HepG2 (cell line): ENCODE measurements around the gene PCBP1. TPM values are rescaled to one million over a fixed set of nuclear protein-coding genes. Genes with fewer than 3 reads are reported as not detected.

ENCODE experiments used
- EP300 ChIP-seq, 3 experiments: sonication (generic) in 1 of 3; formaldehyde crosslinking in 1 of 3; IDR thresholded peaks; 2 replicates each; pipeline versions ENCODE4 v1.5.1 to v1.6.1; 2011 to 2020; ENCODE audit warnings: low read depth in 2 of 3, low read length in 2 of 3, borderline replicate concordance in 1 of 3, improper control_type of control experiment in 1 of 3, mild to moderate bottlenecking in 1 of 3, missing genetic modification reagents in 1 of 3, moderate library complexity in 1 of 3
- ETV5 ChIP-seq: IDR thresholded peaks from 2 replicates; pipeline ENCODE4 v1.6.1; 2018; ENCODE audit warnings: missing biosample characterization, missing genetic modification reagents, inconsistent platforms, borderline replicate concordance
- FOSL1 ChIP-seq: sonication (generic); formaldehyde crosslinking; IDR thresholded peaks from 2 replicates; pipeline ENCODE4 v1.9.0; 2021; ENCODE audit warnings: missing genetic modification reagents, borderline replicate concordance
- HNRNPK ChIP-seq: fragments of 200-400 bp; formaldehyde crosslinking; IDR thresholded peaks from 2 replicates; pipeline ENCODE4 v1.6.1; 2018; ENCODE audit warnings: low read length, low read depth, moderate library complexity, mild to moderate bottlenecking; ENCODE audit not compliant: poor library complexity, severe bottlenecking
- HOXD1 ChIP-seq: sonication (generic); formaldehyde crosslinking; IDR thresholded peaks from 2 replicates; pipeline ENCODE4 v1.5.0; 2020; ENCODE audit warnings: missing genetic modification reagents
- MAFK ChIP-seq, 2 experiments: IDR thresholded peaks in 1 of 2; conservative IDR thresholded peaks in 1 of 2; 2 replicates each; pipeline ENCODE4 v1.6.1; 2011; ENCODE audit warnings: improper control_type of control experiment in 2 of 2, low read length in 2 of 2
- MATR3 ChIP-seq: sonication (generic); formaldehyde crosslinking; IDR thresholded peaks from 2 replicates; pipeline ENCODE4 v1.4.0; 2020; ENCODE audit warnings: missing genetic modification reagents
- MEIS2 ChIP-seq: sonication (generic); formaldehyde crosslinking; IDR thresholded peaks from 2 replicates; pipeline ENCODE4 v1.9.0; 2021; ENCODE audit warnings: mild to moderate bottlenecking, missing genetic modification reagents
- NR1H2 ChIP-seq: sonication (generic); formaldehyde crosslinking; IDR thresholded peaks from 2 replicates; pipeline ENCODE4 v1.8.1; 2022; ENCODE audit warnings: low read depth, missing genetic modification reagents, borderline replicate concordance
- SAP130 ChIP-seq: IDR thresholded peaks from 2 replicates; pipeline ENCODE4 v1.6.1; 2016; ENCODE audit warnings: low read depth
- SOX5 ChIP-seq: IDR thresholded peaks from 2 replicates; pipeline ENCODE4 v1.6.1; 2016; ENCODE audit warnings: borderline replicate concordance
- ZFAT ChIP-seq: sonication (generic); formaldehyde crosslinking; conservative IDR thresholded peaks from 2 replicates; pipeline ENCODE4 v1.8.1; 2023; ENCODE audit warnings: missing genetic modification reagents, inconsistent platforms
- ZNF281 ChIP-seq: sonication (generic); formaldehyde crosslinking; IDR thresholded peaks from 2 replicates; pipeline ENCODE4 v1.4.0; 2020; ENCODE audit warnings: missing genetic modification reagents, borderline replicate concordance
- ZNF335 ChIP-seq: sonication (generic); formaldehyde crosslinking; IDR thresholded peaks from 2 replicates; pipeline ENCODE4 v1.4.0; 2020; ENCODE audit warnings: missing genetic modification reagents
- ZNF33B ChIP-seq: sonication (generic); formaldehyde crosslinking; IDR thresholded peaks from 2 replicates; pipeline ENCODE4 v1.5.1; 2020; ENCODE audit warnings: mild to moderate bottlenecking, missing genetic modification reagents
- ZNF549 ChIP-seq: sonication (generic); formaldehyde crosslinking; IDR thresholded peaks from 2 replicates; pipeline ENCODE4 v1.5.0; 2020; ENCODE audit warnings: missing genetic modification reagents
- ZNF614 ChIP-seq: IDR thresholded peaks from 2 replicates; pipeline ENCODE4 v1.6.1; 2018; ENCODE audit warnings: missing biosample characterization, missing genetic modification reagents, inconsistent platforms, borderline replicate concordance
- ZNF660 ChIP-seq: sonication (generic); formaldehyde crosslinking; IDR thresholded peaks from 2 replicates; pipeline ENCODE4 v1.5.1; 2020; ENCODE audit warnings: mild to moderate bottlenecking, low read depth, missing genetic modification reagents, borderline replicate concordance
- polyA plus RNA-seq, 8 experiments: library from polyadenylated mRNA; depleted of rRNA in 3 of 8; stranded (reverse) in 7 of 8; unstranded in 1 of 8; fragments of >200 nt; fragmentation: Illumina TruSeq in 4 of 8; extraction: Trizol in 4 of 8; gene quantifications; 2 replicates each; pipeline versions ENCODE4 v1.2.1 to v1.2.3, GENCODE V29; 2011 to 2016; ENCODE audit warnings: low read depth in 4 of 8, missing spikeins in 1 of 8, mixed read lengths in 1 of 8; ENCODE audit not compliant: insufficient read depth in 1 of 8
- total RNA-seq, 5 experiments: library from RNA; depleted of rRNA; stranded (reverse); fragments of >200 nt; fragmentation: Illumina TruSeq; extraction: Trizol; gene quantifications; 2 replicates each; pipeline ENCODE4 v1.2.3, GENCODE V29; 2016; ENCODE audit warnings: low read depth in 1 of 5
- TF ChIP-seq, protein P1 (sequence below): sonication (generic); formaldehyde crosslinking; IDR thresholded peaks from 2 replicates; pipeline ENCODE4 v1.5.1; 2020; ENCODE audit warnings: missing genetic modification reagents, mild to moderate bottlenecking, borderline replicate concordance
- TF ChIP-seq, protein P2 (sequence below): sonication (generic); formaldehyde crosslinking; IDR thresholded peaks from 2 replicates; pipeline ENCODE4 v1.4.0; 2020; ENCODE audit warnings: missing genetic modification reagents

PCBP1 gene
- total and polyA plus RNA-seq, 2 of the 13 experiments (the other 11 are each of a cell fraction or from before 2014, with no cell fraction given): 32.0 to 137 TPM

- no peak for TF ChIP-seq ZNF281 (CRISPR knock-in tag)
- no peak for TF ChIP-seq ZNF660 (CRISPR knock-in tag)
- no peak for TF ChIP-seq HNRNPK
- 0 out of 2 replicates have a peak, but pooled peaks have one; percentile 38 for TF ChIP-seq ZNF33B
- TF ChIP-seq, protein P1, sequence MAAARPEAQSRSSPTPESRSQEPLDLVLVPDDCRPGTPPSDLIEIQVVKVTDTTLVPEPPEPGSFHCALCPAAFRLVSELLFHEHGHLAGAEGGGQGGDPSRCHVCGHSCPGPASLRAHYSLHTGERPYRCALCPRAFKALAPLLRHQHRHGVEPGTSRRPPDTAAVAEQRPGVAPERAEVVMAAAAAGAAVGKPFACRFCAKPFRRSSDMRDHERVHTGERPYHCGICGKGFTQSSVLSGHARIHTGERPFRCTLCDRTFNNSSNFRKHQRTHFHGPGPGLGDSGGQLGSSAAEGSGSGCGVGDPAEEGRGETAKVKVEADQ: peak; percentile 35; the same call in 1 of the 2 replicates
- TF ChIP-seq ZNF614: no peak
- TF ChIP-seq MATR3 (CRISPR knock-in tag): no peak
- TF ChIP-seq EP300 (IDR thresholded peaks at IDR 0.05; ENCODE audit: low read depth in 2 of 2, low read length in 2 of 2): peak in 1 of 2 experiments; percentile 46; a peak in 1 of 4 replicates
- TF ChIP-seq EP300 (CRISPR knock-in tag; IDR thresholded peaks at IDR 0.05; ENCODE audit: borderline replicate concordance): peak; percentile 64; the same call in 1 of the 2 replicates
- TF ChIP-seq SOX5 (CRISPR knock-in tag): 0 out of 2 replicates have a peak, but pooled peaks have one; percentile 13
- TF ChIP-seq NR1H2 (CRISPR knock-in tag): no peak
- no peak for TF ChIP-seq ZFAT (CRISPR knock-in tag)
- peak; percentile 39 to 53 for TF ChIP-seq MAFK (conservative IDR thresholded peaks at IDR 0.05 in 1 of 2, IDR thresholded peaks at IDR 0.05 in 1 of 2; ENCODE audit: low read length in 2 of 2)
- TF ChIP-seq ETV5: peak; percentile 24; the same call in 1 of the 2 replicates
- peak; percentile 85; the same call in 1 of the 2 replicates for TF ChIP-seq ZNF335 (CRISPR knock-in tag)
- TF ChIP-seq, protein P2, sequence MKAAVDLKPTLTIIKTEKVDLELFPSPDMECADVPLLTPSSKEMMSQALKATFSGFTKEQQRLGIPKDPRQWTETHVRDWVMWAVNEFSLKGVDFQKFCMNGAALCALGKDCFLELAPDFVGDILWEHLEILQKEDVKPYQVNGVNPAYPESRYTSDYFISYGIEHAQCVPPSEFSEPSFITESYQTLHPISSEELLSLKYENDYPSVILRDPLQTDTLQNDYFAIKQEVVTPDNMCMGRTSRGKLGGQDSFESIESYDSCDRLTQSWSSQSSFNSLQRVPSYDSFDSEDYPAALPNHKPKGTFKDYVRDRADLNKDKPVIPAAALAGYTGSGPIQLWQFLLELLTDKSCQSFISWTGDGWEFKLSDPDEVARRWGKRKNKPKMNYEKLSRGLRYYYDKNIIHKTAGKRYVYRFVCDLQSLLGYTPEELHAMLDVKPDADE (CRISPR knock-in tag): no peak
- TF ChIP-seq FOSL1: peak; percentile 33; the same call in 1 of the 2 replicates
- TF ChIP-seq HOXD1 (CRISPR knock-in tag): no peak
- peak; percentile 25; the same call in 1 of the 2 replicates for TF ChIP-seq SAP130 (CRISPR knock-in tag)
- TF ChIP-seq MEIS2: no peak
- TF ChIP-seq ZNF549: no peak
Measured at GRCh38 chr2:70083344-70084156, 3.7 kb upstream of the PCBP1 start (continued).
